ENCODE measurements around the gene HASPIN.

Gene HASPIN

GRCh38 chr17:3739422-3740124, 15.9 kb downstream of the HASPIN start:
- DNase-seq: no peak

GRCh38 chr17:3740611-3741073, 16.9 kb downstream of the HASPIN start:
- no peak for DNase-seq

- no peak for DNase-seq
These were observed 20.3 kb downstream of the HASPIN start for GRCh38 chr17:3744014-3744413.

GRCh38 chr17:3745071-3745470, 21.4 kb downstream of the HASPIN start:
- DNase-seq: no peak

GRCh38 chr17:3747805-3748204, 24.1 kb downstream of the HASPIN start:
- no peak for DNase-seq

- no peak for DNase-seq
These were observed 24.9 kb downstream of the HASPIN start for GRCh38 chr17:3748576-3748975.

GRCh38 chr17:3750296-3750695, 26.6 kb downstream of the HASPIN start:
- no peak for DNase-seq

GRCh38 chr17:3750926-3751325, 27.2 kb downstream of the HASPIN start:
- no peak for DNase-seq

GRCh38 chr17:3751836-3752235, 28.1 kb downstream of the HASPIN start:
- no peak for DNase-seq

- DNase-seq: no peak
These were observed 29.9 kb downstream of the HASPIN start for GRCh38 chr17:3753624-3754023.

GRCh38 chr17:3754066-3754457, 30.4 kb downstream of the HASPIN start:
- no peak for DNase-seq

GRCh38 chr17:3754458-3755334, 31.0 kb downstream of the HASPIN start:
- peak; percentile 73 for DNase-seq

GRCh38 chr17:3755335-3756030, 31.8 kb downstream of the HASPIN start:
- no peak for DNase-seq

GRCh38 chr17:3759597-3760216, 36.0 kb downstream of the HASPIN start:
- no peak for DNase-seq

- DNase-seq: no peak
These were observed 37.6 kb downstream of the HASPIN start for GRCh38 chr17:3761036-3761917.

GRCh38 chr17:3761918-3762380, 38.2 kb downstream of the HASPIN start:
- DNase-seq: no peak

GRCh38 chr17:3762922-3763776, 39.4 kb downstream of the HASPIN start:
- no peak for DNase-seq

GRCh38 chr17:3763777-3764170, 40.1 kb downstream of the HASPIN start:
- no peak for DNase-seq

GRCh38 chr17:3765981-3766380, 42.3 kb downstream of the HASPIN start:
- DNase-seq: no peak

GRCh38 chr17:3766779-3767178, 43.1 kb downstream of the HASPIN start:
- no peak for DNase-seq

- no peak for DNase-seq
These were observed 44.6 kb downstream of the HASPIN start for GRCh38 chr17:3768341-3768740.
